Karpas-422 (cell line): ENCODE measurements around the gene NFAM1. TPM values are rescaled to one million over a fixed set of nuclear protein-coding genes. Genes with fewer than 3 reads are reported as not detected.

Source experiments
- DNase-seq: peaks from one replicate; pipeline ENCODE4 v3.0.0-alpha.2; 2015
- H2AFZ ChIP-seq: fragments of 200-600 bp; sonication (generic); 2 replicates; pipeline ENCODE4 v1.6.1; 2014; ENCODE audit warnings: antibody characterized with exemption, low read length, mixed read lengths
- H3K27ac ChIP-seq: fragments of 200-600 bp; sonication (generic); 2 replicates; pipeline ENCODE4 v1.5.1; 2014; ENCODE audit warnings: mild to moderate bottlenecking, low read length, moderate library complexity
- H3K27me3 ChIP-seq: fragments of 200-600 bp; sonication (generic); 2 replicates; pipeline ENCODE4 v1.6.1; 2014; ENCODE audit warnings: low read length, mixed read lengths
- H3K36me3 ChIP-seq: fragments of 200-600 bp; sonication (generic); 2 replicates; pipeline ENCODE4 v1.6.1; 2014; ENCODE audit warnings: low read length, mixed read lengths; ENCODE audit not compliant: insufficient read depth
- H3K4me1 ChIP-seq: fragments of 200-600 bp; sonication (generic); 2 replicates; pipeline ENCODE4 v1.6.1; 2014; ENCODE audit warnings: mild to moderate bottlenecking, low read length, mixed read lengths
- H3K4me2 ChIP-seq: fragments of 200-600 bp; sonication (generic); 2 replicates; pipeline ENCODE4 v1.6.1; 2014; ENCODE audit warnings: low read length, low read depth, mild to moderate bottlenecking; ENCODE audit not compliant: poor library complexity, severe bottlenecking
- H3K4me3 ChIP-seq: fragments of 200-600 bp; sonication (generic); 2 replicates; pipeline ENCODE4 v1.5.1; 2014; ENCODE audit warnings: mild to moderate bottlenecking, antibody characterized with exemption, low read length, mixed read lengths
- H3K79me2 ChIP-seq: fragments of 200-600 bp; sonication (generic); 2 replicates; pipeline ENCODE4 v1.6.1; 2014; ENCODE audit warnings: mild to moderate bottlenecking, low read length, mixed read lengths
- H3K9ac ChIP-seq: fragments of 200-600 bp; sonication (generic); 2 replicates; pipeline ENCODE4 v1.6.0; 2014; ENCODE audit warnings: low read length
- H3K9me2 ChIP-seq: fragments of 200-600 bp; sonication (generic), shearing (Covaris generic); replicated peaks from 2 replicates; pipeline ENCODE4 v1.6.0; 2014; ENCODE audit warnings: mild to moderate bottlenecking, low read length, moderate library complexity; ENCODE audit not compliant: insufficient read depth
- H3K9me3 ChIP-seq: fragments of 300-700, 200-600 bp; sonication (generic); 2 replicates; pipeline ENCODE4 v1.6.1; 2014; ENCODE audit warnings: low read length, mixed read lengths
- H4K20me1 ChIP-seq: fragments of 200-600 bp; sonication (generic); 2 replicates; pipeline ENCODE4 v1.6.1; 2014; ENCODE audit warnings: mild to moderate bottlenecking, antibody characterized with exemption, low read length, low read depth; ENCODE audit not compliant: insufficient read depth
- total RNA-seq: library from RNA; depleted of rRNA; stranded (reverse); fragments of >200 nt; shearing (Covaris generic); gene quantifications from 2 replicates; pipeline ENCODE4 v1.2.3, GENCODE V29; 2014; ENCODE audit warnings: low replicate concordance

NFAM1 gene
- total RNA-seq, 1 experiment from 2014 or later, result not detected

DNA sequence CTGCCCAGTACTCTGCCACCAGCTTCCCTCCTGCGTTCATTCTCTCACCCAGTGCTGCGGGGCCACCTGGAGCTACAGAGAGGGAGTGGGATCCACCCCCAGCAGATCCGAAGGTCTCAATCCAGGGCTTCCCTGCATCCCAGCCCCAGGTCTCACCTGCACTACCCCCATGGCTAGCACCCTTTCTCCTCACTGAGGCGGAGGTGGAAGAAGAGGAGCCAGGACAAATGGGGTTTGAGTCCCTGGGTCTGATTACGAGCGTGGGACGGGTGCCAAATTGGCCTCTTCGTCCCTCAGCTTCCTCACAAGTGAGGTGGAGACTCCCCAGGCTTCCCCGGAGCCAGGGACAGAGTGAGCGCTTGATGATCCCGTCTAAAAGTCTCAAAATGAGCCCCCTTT lies 64.2 kb downstream of the NFAM1 start:
- Histone ChIP-seq H3K4me3 (no peak overlapping the region), H3K9ac (no peak overlapping the region), H3K36me3 (no peaks in the 10 kb centered on the region), H3K27ac (no peak overlapping the region), H2AFZ (no peak overlapping the region), H3K79me2 (no peaks in the 10 kb centered on the region), H3K4me1 (peaks cover 14% of the 10 kb centered on the region), H3K4me2 (no peak overlapping the region), H3K9me2 (no peaks in the 10 kb centered on the region), H3K27me3 (0 out of 2 replicates have a peak, but pooled peaks cover 2% of the 10 kb centered on the region), H3K9me3 (no peaks in the 10 kb centered on the region), H4K20me1 (no peaks in the 10 kb centered on the region)
- DNase-seq, result no peak

DNA sequence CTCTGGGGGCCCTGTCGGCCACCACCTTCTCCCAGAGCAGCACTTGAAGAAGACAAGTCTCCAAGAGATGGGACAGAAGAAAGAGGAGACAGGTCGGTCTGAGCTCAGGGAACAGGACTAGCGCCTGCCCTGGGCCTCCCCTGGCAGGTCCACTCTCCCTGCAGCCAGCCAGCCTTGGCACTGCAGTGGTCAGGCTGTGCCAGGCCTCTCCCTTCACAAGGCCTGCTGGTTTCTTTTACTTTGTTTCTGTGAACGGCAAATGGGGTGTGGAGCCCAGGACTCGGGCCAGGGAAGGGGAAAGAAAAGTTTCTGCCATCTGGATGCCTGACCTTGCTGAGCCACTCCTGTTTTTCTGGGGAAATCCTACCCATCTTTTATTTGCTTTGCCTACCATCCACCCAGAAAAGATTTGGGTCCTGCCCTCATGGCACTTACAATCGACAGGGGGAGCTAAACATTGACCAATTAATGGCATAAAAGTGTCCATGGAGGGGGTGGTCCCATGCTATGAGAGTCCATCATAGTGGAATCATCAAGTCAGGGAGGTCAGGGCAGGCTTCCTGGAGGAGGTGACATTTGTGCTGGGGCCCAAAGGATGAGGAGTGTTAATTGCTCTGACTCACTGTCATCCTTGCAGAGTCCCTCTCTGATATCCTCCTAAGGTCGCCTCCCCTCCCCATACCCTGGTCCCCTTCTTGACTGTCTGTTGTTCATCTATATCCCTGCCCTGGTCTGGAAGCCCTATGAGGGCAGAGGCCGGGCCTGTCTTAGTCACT lies 65.2 kb downstream of the NFAM1 start:
- peaks cover 14% of the 10 kb centered on the region for H3K4me1 ChIP-seq
- no peak overlapping the region for H3K9ac ChIP-seq
- no peak overlapping the region for H2AFZ ChIP-seq
- H3K27ac ChIP-seq, result no peak overlapping the region
- H4K20me1 ChIP-seq, result no peaks in the 10 kb centered on the region
- H3K4me2 ChIP-seq, result no peak overlapping the region
- no peak for DNase-seq
- no peak overlapping the region for H3K4me3 ChIP-seq
- H3K27me3 ChIP-seq, result 0 out of 2 replicates have a peak, but pooled peaks cover 2% of the 10 kb centered on the region
- H3K9me3 ChIP-seq, result no peaks in the 10 kb centered on the region
- no peaks in the 10 kb centered on the region for H3K79me2 ChIP-seq
- no peaks in the 10 kb centered on the region for H3K9me2 ChIP-seq
- no peaks in the 10 kb centered on the region for H3K36me3 ChIP-seq

DNA sequence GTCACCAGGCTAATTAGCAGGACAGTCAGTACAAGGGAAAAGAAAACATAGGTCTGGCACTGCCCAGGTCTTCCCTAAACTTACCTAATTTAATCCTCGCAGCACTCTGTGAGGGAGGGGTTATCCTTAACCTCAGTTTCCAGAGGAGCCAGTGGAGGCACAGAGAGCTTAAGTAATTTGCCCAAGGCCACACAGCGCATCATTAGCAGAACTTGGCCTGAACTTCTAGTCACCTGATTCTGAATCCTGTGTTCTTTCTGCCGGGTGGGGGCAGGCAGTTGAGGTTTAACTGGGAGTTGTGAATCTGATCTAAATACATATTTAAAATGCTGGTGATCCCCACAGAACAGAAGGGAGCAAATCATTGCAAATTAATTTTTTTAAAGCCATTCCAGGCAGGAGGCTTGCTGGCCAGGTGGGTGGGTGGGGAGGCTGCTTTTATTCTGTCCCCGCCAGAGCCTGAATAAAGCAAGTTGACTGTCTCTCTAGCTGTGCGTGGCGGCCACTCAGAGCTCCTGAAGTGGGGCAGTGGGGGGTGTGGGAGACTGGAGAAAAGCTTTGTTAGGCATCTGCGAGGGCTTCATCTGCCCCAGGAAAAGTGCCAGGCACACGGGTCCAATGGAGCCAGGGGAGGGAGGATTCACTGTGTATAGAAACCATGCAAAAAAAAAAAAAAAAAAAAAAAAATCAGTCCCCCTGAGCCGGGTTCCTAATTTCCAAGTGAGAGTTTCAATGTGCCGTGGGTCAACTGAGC lies 66.1 kb downstream of the NFAM1 start:
- no peak overlapping the region for H3K4me3 ChIP-seq

DNA sequence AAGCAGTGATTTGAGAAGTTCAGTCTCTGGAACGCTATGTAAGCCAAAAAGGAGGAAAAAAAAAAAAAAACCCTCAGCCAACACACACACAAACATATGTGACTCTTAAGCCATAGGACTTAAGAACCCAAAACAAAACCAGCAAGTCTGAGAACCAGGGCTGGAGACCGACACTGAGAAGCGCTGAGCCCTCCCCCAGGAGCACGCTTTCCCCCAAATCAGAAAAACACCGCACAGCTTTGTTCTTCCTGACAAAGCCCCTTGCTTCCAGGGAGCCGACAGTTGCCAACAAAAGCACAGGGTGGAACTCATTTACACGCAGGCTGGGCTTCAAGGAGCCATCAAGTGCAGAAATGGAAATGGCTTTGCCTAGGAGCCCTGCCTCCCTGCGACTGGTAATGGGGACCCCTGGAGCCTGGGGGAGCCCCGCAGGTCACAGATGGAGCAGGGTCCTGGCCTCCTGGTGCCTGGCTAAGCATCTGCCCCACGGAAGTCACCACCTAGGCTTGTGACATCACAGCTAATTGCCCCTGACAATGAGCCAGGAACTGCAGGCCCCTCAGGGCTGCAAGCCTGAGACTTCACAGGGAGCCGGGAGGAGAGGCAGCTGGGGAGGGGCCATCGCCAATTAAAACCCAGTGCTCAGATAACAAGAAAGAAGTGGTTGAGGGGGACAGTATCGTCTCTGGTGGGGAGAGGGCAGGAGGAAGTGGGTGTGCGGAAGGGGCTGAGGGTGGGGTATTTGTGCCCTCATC lies 66.9 kb downstream of the NFAM1 start:
- Histone ChIP-seq H4K20me1 (no peaks in the 10 kb centered on the region), H3K4me2 (no peak overlapping the region), H3K4me3 (no peak overlapping the region), H3K4me1 (peaks cover 6% of the 10 kb centered on the region), H3K36me3 (no peaks in the 10 kb centered on the region), H3K27me3 (peaks cover 3% of the 10 kb centered on the region; the same call in 1 of the 2 replicates), H3K9me3 (no peaks in the 10 kb centered on the region), H3K9ac (no peak overlapping the region), H3K79me2 (no peaks in the 10 kb centered on the region), H2AFZ (no peak overlapping the region), H3K27ac (no peak overlapping the region), H3K9me2 (no peaks in the 10 kb centered on the region)
- DNase-seq, result no peak

More for the DNA sequence above, 66.1 kb downstream of the NFAM1 start:
- no peaks in the 10 kb centered on the region for H3K9me3 ChIP-seq
- H4K20me1 ChIP-seq, result no peaks in the 10 kb centered on the region
- H3K27ac ChIP-seq, result no peak overlapping the region
- H3K36me3 ChIP-seq, result no peaks in the 10 kb centered on the region
- H3K4me1 ChIP-seq, result peaks cover 10% of the 10 kb centered on the region
- DNase-seq, result no peak
- no peak overlapping the region for H3K9ac ChIP-seq
- no peaks in the 10 kb centered on the region for H3K9me2 ChIP-seq
- no peak overlapping the region for H3K4me2 ChIP-seq
- no peaks in the 10 kb centered on the region for H3K79me2 ChIP-seq
- H2AFZ ChIP-seq, result no peak overlapping the region
- peaks cover 5% of the 10 kb centered on the region; the same call in 1 of the 2 replicates for H3K27me3 ChIP-seq

DNA sequence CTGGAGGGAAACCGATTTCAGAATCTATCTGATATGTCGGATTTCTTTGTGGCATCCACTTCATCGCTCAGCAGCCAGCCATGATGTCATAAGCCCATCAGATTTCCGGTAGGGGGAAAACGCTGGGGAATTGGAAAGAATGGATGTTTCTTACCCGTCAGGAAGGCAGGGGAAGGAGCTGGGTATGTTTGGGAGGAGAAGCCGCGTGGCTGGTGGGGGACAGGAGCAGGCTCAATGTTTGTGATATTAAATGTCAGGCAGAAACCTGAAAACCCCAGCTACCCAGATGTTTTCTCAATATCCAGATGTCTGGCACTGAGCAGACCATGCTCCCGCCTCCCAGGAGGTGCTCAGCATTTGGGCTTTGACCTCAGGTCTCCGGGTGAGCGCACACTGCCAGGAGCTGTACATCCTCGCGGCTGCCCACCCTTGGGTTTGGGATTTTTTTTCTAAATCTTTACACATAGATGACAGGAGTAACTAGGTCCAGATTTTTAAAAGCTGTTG lies 67.5 kb downstream of the NFAM1 start:
- H3K36me3 ChIP-seq, result no peaks in the 10 kb centered on the region
- H3K4me1 ChIP-seq, result peaks cover 4% of the 10 kb centered on the region
- H3K79me2 ChIP-seq, result no peaks in the 10 kb centered on the region
- no peak overlapping the region for H3K27ac ChIP-seq
- no peaks in the 10 kb centered on the region for H3K9me2 ChIP-seq
- no peak overlapping the region for H2AFZ ChIP-seq
- H3K9me3 ChIP-seq, result no peaks in the 10 kb centered on the region
- no peak for DNase-seq
- no peaks in the 10 kb centered on the region for H4K20me1 ChIP-seq
- no peak overlapping the region for H3K9ac ChIP-seq
- H3K4me2 ChIP-seq, result no peak overlapping the region
- no peak overlapping the region for H3K4me3 ChIP-seq
- peaks cover 3% of the 10 kb centered on the region; the same call in 1 of the 2 replicates for H3K27me3 ChIP-seq

DNA sequence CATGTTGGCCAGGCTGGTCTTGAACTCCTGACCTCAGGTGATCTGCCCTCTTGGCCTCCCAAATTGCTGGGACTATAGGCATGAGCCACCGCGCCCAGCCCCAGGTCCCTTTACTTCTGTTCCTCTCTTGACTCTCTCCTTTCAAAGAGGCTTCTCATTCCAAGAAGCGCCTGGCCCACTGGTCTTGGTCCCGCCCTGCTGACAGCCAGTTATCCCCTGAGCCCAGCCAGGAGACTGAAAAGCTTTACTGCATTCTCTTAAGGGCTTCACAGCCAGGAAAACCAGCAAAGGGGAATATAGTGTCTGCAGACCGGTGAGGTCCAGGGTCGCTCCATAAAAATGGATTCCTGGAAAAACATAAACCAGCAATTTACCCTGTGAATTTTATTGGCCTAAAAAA lies 68.3 kb downstream of the NFAM1 start:
- no peaks in the 10 kb centered on the region for H4K20me1 ChIP-seq
- H3K79me2 ChIP-seq, result no peaks in the 10 kb centered on the region
- DNase-seq, result no peak
- no peak overlapping the region for H3K27ac ChIP-seq
- peaks cover 3% of the 10 kb centered on the region; the same call in 1 of the 2 replicates for H3K27me3 ChIP-seq
- H3K9ac ChIP-seq, result no peak overlapping the region
- H3K4me2 ChIP-seq, result no peak overlapping the region
- no peak overlapping the region for H3K4me3 ChIP-seq
- no peak overlapping the region for H2AFZ ChIP-seq
- peaks cover 4% of the 10 kb centered on the region for H3K4me1 ChIP-seq
- no peaks in the 10 kb centered on the region for H3K9me2 ChIP-seq
- H3K36me3 ChIP-seq, result no peaks in the 10 kb centered on the region
- no peaks in the 10 kb centered on the region for H3K9me3 ChIP-seq

DNA sequence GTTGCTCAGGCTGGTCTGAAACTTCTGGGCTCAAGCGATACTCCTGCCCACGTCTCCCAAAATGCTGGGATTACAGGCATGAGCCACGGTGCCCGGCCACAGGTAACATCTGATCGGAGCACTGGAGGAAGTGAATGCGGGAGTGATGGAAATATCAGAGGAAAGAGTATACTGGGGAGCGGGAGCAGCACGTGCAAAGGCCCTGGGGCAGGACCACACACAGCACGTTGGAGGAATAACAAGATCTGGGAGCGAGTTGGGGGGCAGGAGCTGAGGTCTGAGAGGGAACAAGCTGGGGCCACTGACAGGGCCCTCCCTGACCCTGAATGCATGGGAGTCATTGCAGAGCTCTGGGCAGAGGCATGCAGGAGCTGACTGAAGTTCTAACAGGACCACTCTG lies 70.7 kb downstream of the NFAM1 start:
- Histone ChIP-seq H3K4me3 (no peak overlapping the region), H3K36me3 (no peaks in the 10 kb centered on the region), H4K20me1 (peaks cover 6% of the 10 kb centered on the region; the same call in 1 of the 2 replicates), H3K4me1 (peaks cover 21% of the 10 kb centered on the region), H3K4me2 (no peak overlapping the region), H2AFZ (no peak overlapping the region), H3K9me3 (no peaks in the 10 kb centered on the region), H3K27me3 (peaks cover 3% of the 10 kb centered on the region; the same call in 1 of the 2 replicates), H3K27ac (no peak overlapping the region), H3K79me2 (no peaks in the 10 kb centered on the region), H3K9ac (no peak overlapping the region), H3K9me2 (no peaks in the 10 kb centered on the region)
- DNase-seq, result no peak
